Glutamatergic neuron (in vitro differentiated cells): ENCODE results near the gene CSK. TPM values are rescaled to one million over a fixed set of nuclear protein-coding genes. Genes with fewer than 3 reads are reported as not detected.

ENCODE experiments used
- DNase-seq: peaks from one replicate; pipeline ENCODE4 v3.0.0; 2022
- H3K27ac Mint-ChIP-seq: one replicate; pipeline ENCODE4 v1.8.0; 2020; ENCODE audit warnings: mild to moderate bottlenecking, mixed read lengths, inconsistent platforms; ENCODE audit not compliant: unreplicated experiment
- H3K27me3 Mint-ChIP-seq: one replicate; pipeline ENCODE4 v1.8.0; 2020; ENCODE audit warnings: mild to moderate bottlenecking, moderate library complexity, mixed read lengths, inconsistent platforms; ENCODE audit not compliant: unreplicated experiment
- H3K36me3 Mint-ChIP-seq: one replicate; pipeline ENCODE4 v1.8.0; 2020; ENCODE audit warnings: mild to moderate bottlenecking, mixed read lengths, inconsistent platforms; ENCODE audit not compliant: unreplicated experiment
- H3K4me1 Mint-ChIP-seq: one replicate; pipeline ENCODE4 v1.8.0; 2020; ENCODE audit warnings: mild to moderate bottlenecking, low read depth, mixed read lengths, inconsistent platforms; ENCODE audit not compliant: unreplicated experiment
- H3K4me3 Mint-ChIP-seq: one replicate; pipeline ENCODE4 v1.8.0; 2020; ENCODE audit warnings: mild to moderate bottlenecking, mixed read lengths, inconsistent platforms; ENCODE audit not compliant: unreplicated experiment
- H3K9me3 Mint-ChIP-seq: one replicate; pipeline ENCODE4 v1.8.0; 2020; ENCODE audit warnings: mild to moderate bottlenecking, moderate library complexity, mixed read lengths, inconsistent platforms; ENCODE audit not compliant: unreplicated experiment
- total RNA-seq: library from RNA; stranded (reverse); fragmentation: NEBNext Ultra II Directional; extraction: Animal tissue kit (Norgen Biotek cat#: 25700); gene quantifications from one replicate; pipeline ENCODE4 v1.2.1, GENCODE V29; 2021; ENCODE audit not compliant: unreplicated experiment
- TF ChIP-seq, protein P1 (sequence below): fragments of 200-600 bp; sonication (generic); IDR thresholded peaks from one replicate; pipeline ENCODE4 v1.5.0; 2021; ENCODE audit not compliant: partially characterized antibody, unreplicated experiment

CSK gene
- total RNA-seq, 1 donor from 2014 or later = 72.6 TPM

DNA sequence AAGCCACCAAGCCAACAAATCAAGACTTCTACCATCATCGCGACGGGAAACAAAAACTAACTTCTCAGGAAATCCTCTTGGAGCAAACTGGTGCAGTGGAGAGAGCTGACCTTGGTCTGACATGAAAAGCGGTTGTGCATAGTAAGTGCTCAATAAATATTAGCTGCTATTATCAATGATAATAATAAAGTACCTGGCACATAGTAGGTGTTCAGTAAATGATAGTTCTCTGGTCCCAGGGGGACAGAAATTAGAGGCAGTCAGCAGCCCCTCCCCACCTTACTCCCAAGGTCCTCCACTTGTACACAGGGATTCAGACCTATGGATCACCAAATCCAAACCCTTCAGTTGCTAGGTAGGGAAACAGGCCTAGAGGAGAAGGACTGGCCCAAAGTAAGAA is 6.0 kb upstream of the CSK start:
- Mint-ChIP-seq H3K9me3 (peaks cover 1% of the 10 kb centered on the region), H3K27ac (no peak overlapping the region), H3K36me3 (no peaks in the 10 kb centered on the region), H3K4me1 (peaks cover 18% of the 10 kb centered on the region), H3K27me3 (peaks cover 9% of the 10 kb centered on the region), H3K4me3 (no peak overlapping the region)
- TF ChIP-seq, protein P1, sequence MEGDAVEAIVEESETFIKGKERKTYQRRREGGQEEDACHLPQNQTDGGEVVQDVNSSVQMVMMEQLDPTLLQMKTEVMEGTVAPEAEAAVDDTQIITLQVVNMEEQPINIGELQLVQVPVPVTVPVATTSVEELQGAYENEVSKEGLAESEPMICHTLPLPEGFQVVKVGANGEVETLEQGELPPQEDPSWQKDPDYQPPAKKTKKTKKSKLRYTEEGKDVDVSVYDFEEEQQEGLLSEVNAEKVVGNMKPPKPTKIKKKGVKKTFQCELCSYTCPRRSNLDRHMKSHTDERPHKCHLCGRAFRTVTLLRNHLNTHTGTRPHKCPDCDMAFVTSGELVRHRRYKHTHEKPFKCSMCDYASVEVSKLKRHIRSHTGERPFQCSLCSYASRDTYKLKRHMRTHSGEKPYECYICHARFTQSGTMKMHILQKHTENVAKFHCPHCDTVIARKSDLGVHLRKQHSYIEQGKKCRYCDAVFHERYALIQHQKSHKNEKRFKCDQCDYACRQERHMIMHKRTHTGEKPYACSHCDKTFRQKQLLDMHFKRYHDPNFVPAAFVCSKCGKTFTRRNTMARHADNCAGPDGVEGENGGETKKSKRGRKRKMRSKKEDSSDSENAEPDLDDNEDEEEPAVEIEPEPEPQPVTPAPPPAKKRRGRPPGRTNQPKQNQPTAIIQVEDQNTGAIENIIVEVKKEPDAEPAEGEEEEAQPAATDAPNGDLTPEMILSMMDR = no peak
- DNase-seq = no peak

GRCh38 chr15:74776821-74777768 is 4.8 kb upstream of the CSK start:
- Mint-ChIP-seq H3K4me1 (peaks cover 20% of the 10 kb centered on the region), H3K27me3 (peaks cover 11% of the 10 kb centered on the region), H3K9me3 (peaks cover 1% of the 10 kb centered on the region), H3K4me3 (peak overlapping the region; percentile 47), H3K27ac (no peak overlapping the region), H3K36me3 (no peaks in the 10 kb centered on the region)
- TF ChIP-seq, protein P1 = no peak
- DNase-seq = no peak

- Mint-ChIP-seq H3K4me1 (peaks cover 20% of the 10 kb centered on the region), H3K36me3 (no peaks in the 10 kb centered on the region), H3K27ac (peak overlapping the region; percentile 60), H3K4me3 (peak overlapping the region; percentile 41), H3K27me3 (peaks cover 10% of the 10 kb centered on the region), H3K9me3 (peaks cover 1% of the 10 kb centered on the region)
- no peak for DNase-seq
- TF ChIP-seq, protein P1 = no peak
These were observed 3.9 kb upstream of the CSK start for GRCh38 chr15:74777769-74778598.

- Mint-ChIP-seq H3K4me3 (no peak overlapping the region), H3K27ac (no peak overlapping the region), H3K27me3 (peaks cover 9% of the 10 kb centered on the region), H3K4me1 (peaks cover 23% of the 10 kb centered on the region), H3K9me3 (peaks cover 1% of the 10 kb centered on the region), H3K36me3 (no peaks in the 10 kb centered on the region)
- TF ChIP-seq, protein P1 = no peak
- DNase-seq = no peak
These were observed 3.3 kb upstream of the CSK start for GRCh38 chr15:74778599-74778970.
